SK-N-SH treated with all-trans-retinoic acid at 6 μM for 48 hours (cell line): ENCODE measurements around the gene SLC5A6.

Experiments
- ATAC-seq: fragments of 200-7000 bp; cut with Tn5 transposase; 3 replicates; pipeline ENCODE4 v1.9.1; 2020; ENCODE audit warnings: mild to moderate bottlenecking, moderate library complexity
- ARNTL ChIP-seq: fragments of 450-650 bp; formaldehyde crosslinking; IDR thresholded peaks from 2 replicates; pipeline ENCODE4 v1.5.0; 2020; ENCODE audit warnings: low read depth, mild to moderate bottlenecking, moderate library complexity, borderline replicate concordance
- BACH2 ChIP-seq: fragments of 250-450 bp; sonication (Bioruptor Pico); IDR thresholded peaks from 2 replicates; pipeline ENCODE4 v1.9.0; 2021; ENCODE audit warnings: mild to moderate bottlenecking, borderline replicate concordance
- CREB5 ChIP-seq: fragments of 250-450 bp; sonication (Bioruptor Pico); IDR thresholded peaks from 2 replicates; pipeline ENCODE4 v1.5.1; 2020; ENCODE audit warnings: low read depth, mild to moderate bottlenecking, moderate library complexity
- CSDC2 ChIP-seq: fragments of 250-450 bp; sonication (Bioruptor Pico); IDR thresholded peaks from 2 replicates; pipeline ENCODE4 v1.5.0; 2020; ENCODE audit warnings: mild to moderate bottlenecking, moderate library complexity
- CSRNP3 ChIP-seq: fragments of 250-450 bp; sonication (Bioruptor Pico); IDR thresholded peaks from 2 replicates; pipeline ENCODE4 v1.5.1; 2021; ENCODE audit warnings: mild to moderate bottlenecking, moderate library complexity
- ESRRG ChIP-seq: fragments of 250-450 bp; sonication (Bioruptor Pico); IDR thresholded peaks from 2 replicates; pipeline ENCODE4 v1.6.1; 2021; ENCODE audit warnings: mild to moderate bottlenecking
- GLIS3 ChIP-seq: fragments of 250-450 bp; sonication (Bioruptor Pico); IDR thresholded peaks from 2 replicates; pipeline ENCODE4 v1.5.0; 2020; ENCODE audit warnings: mild to moderate bottlenecking, moderate library complexity
- ISL1 ChIP-seq: fragments of 250-450 bp; sonication (Bioruptor Pico); IDR thresholded peaks from 2 replicates; pipeline ENCODE4 v2.1.2; 2022; ENCODE audit warnings: mild to moderate bottlenecking, moderate library complexity
- OSR1 ChIP-seq: fragments of 250-450 bp; sonication (Bioruptor Pico); IDR thresholded peaks from 2 replicates; pipeline ENCODE4 v1.8.0; 2022; ENCODE audit warnings: moderate library complexity, mild to moderate bottlenecking, inconsistent platforms
- PATZ1 ChIP-seq: fragments of 250-450 bp; sonication (Bioruptor Pico); IDR thresholded peaks from 2 replicates; pipeline ENCODE4 v1.8.0; 2020; ENCODE audit warnings: mild to moderate bottlenecking, moderate library complexity, borderline replicate concordance
- POU6F1 ChIP-seq: fragments of 250-450 bp; sonication (Bioruptor Pico); IDR thresholded peaks from 2 replicates; pipeline ENCODE4 v1.8.0; 2021; ENCODE audit warnings: low read depth, mild to moderate bottlenecking, moderate library complexity, borderline replicate concordance
- RARB ChIP-seq: fragments of 250-450 bp; sonication (Bioruptor Pico); IDR thresholded peaks from 2 replicates; pipeline ENCODE4 v1.8.0; 2021; ENCODE audit warnings: mild to moderate bottlenecking, moderate library complexity
- SNAI2 ChIP-seq: fragments of 250-450 bp; sonication (Bioruptor Pico); IDR thresholded peaks from 2 replicates; pipeline ENCODE4 v1.5.0; 2020; ENCODE audit warnings: mild to moderate bottlenecking, moderate library complexity
- TCF4 ChIP-seq: fragments of 250-450 bp; sonication (Bioruptor Pico); IDR thresholded peaks from 2 replicates; pipeline ENCODE4 v1.8.0; 2021; ENCODE audit warnings: mild to moderate bottlenecking, moderate library complexity, borderline replicate concordance
- TOX ChIP-seq: fragments of 250-450 bp; sonication (Bioruptor Pico); IDR thresholded peaks from 2 replicates; pipeline ENCODE4 v1.8.0; 2021; ENCODE audit warnings: mild to moderate bottlenecking, moderate library complexity, borderline replicate concordance
- TSHZ2 ChIP-seq: fragments of 250-450 bp; sonication (Bioruptor Pico); IDR thresholded peaks from 2 replicates; pipeline ENCODE4 v1.5.0; 2020; ENCODE audit warnings: mild to moderate bottlenecking, moderate library complexity
- ZC3H10 ChIP-seq: fragments of 250-450 bp; sonication (Bioruptor Pico); IDR thresholded peaks from 2 replicates; pipeline ENCODE4 v1.5.1; 2021; ENCODE audit warnings: mild to moderate bottlenecking, moderate library complexity
- ZFP3 ChIP-seq: fragments of 250-450 bp; sonication (Bioruptor Pico); IDR thresholded peaks from 2 replicates; pipeline ENCODE4 v1.5.0; 2020; ENCODE audit warnings: mild to moderate bottlenecking, moderate library complexity
- ZFP30 ChIP-seq: fragments of 450-650 bp; formaldehyde crosslinking; IDR thresholded peaks from 2 replicates; pipeline ENCODE4 v1.5.0; 2022; ENCODE audit warnings: mild to moderate bottlenecking, moderate library complexity
- ZNF565 ChIP-seq: fragments of 450-650 bp; formaldehyde crosslinking; conservative IDR thresholded peaks from 2 replicates; pipeline ENCODE4 v1.5.0; 2020; ENCODE audit warnings: low read depth, mild to moderate bottlenecking, moderate library complexity
- ZNF70 ChIP-seq: fragments of 450-650 bp; formaldehyde crosslinking; IDR thresholded peaks from 2 replicates; pipeline ENCODE4 v1.5.0; 2020; ENCODE audit warnings: mild to moderate bottlenecking, moderate library complexity
- ZNF8 ChIP-seq: fragments of 450-650 bp; formaldehyde crosslinking; IDR thresholded peaks from 2 replicates; pipeline ENCODE4 v1.5.0; 2020; ENCODE audit warnings: mild to moderate bottlenecking, moderate library complexity

The SLC5A6 gene

GRCh38 chr2:27221166-27221565, 9.1 kb upstream of the SLC5A6 start:
- no peak for TF ChIP-seq SNAI2 (CRISPR knock-in tag)
- TF ChIP-seq CREB5 (CRISPR knock-in tag): no peak
- no peak for TF ChIP-seq ISL1 (CRISPR knock-in tag)
- no peak for TF ChIP-seq RARB (CRISPR knock-in tag)
- no peak for ATAC-seq

- ATAC-seq: no peak
- TF ChIP-seq ESRRG (no peak), GLIS3 (no peak), CSDC2 (CRISPR knock-in tag) (no peak)
- TF ChIP-seq, all 23 proteins: peak for 0
Observed at GRCh38 chr2:27220091-27220490, 8.0 kb upstream of the SLC5A6 start.

GRCh38 chr2:27219091-27219490, 7.0 kb upstream of the SLC5A6 start:
- ATAC-seq: no peak
- TF ChIP-seq ZFP3 (CRISPR knock-in tag) (no peak), TOX (CRISPR knock-in tag) (no peak), BACH2 (CRISPR knock-in tag) (no peak), POU6F1 (CRISPR knock-in tag) (no peak), RARB (CRISPR knock-in tag) (no peak), ZNF70 (no peak), ARNTL (no peak), OSR1 (no peak), TCF4 (CRISPR knock-in tag) (no peak), CSRNP3 (CRISPR knock-in tag) (no peak), ESRRG (no peak)
- TF ChIP-seq, all 23 proteins: peak for 0

- ATAC-seq: no peak
- TF ChIP-seq PATZ1 (no peak), ZNF8 (CRISPR knock-in tag) (no peak), ZNF565 (CRISPR knock-in tag) (no peak), TOX (CRISPR knock-in tag) (no peak), ZC3H10 (CRISPR knock-in tag) (no peak), ZFP3 (CRISPR knock-in tag) (no peak), CSDC2 (CRISPR knock-in tag) (no peak), CREB5 (CRISPR knock-in tag) (no peak), ISL1 (CRISPR knock-in tag) (no peak), ESRRG (no peak), OSR1 (no peak), POU6F1 (CRISPR knock-in tag) (no peak), ZFP30 (CRISPR knock-in tag) (no peak), TSHZ2 (CRISPR knock-in tag) (no peak), GLIS3 (no peak), ARNTL (no peak), SNAI2 (CRISPR knock-in tag) (no peak), RARB (CRISPR knock-in tag) (no peak)
Observed at GRCh38 chr2:27218614-27219013, 6.5 kb upstream of the SLC5A6 start.
